Measurements from ENCODE around the gene SEC14L3.

The SEC14L3 gene

DNA sequence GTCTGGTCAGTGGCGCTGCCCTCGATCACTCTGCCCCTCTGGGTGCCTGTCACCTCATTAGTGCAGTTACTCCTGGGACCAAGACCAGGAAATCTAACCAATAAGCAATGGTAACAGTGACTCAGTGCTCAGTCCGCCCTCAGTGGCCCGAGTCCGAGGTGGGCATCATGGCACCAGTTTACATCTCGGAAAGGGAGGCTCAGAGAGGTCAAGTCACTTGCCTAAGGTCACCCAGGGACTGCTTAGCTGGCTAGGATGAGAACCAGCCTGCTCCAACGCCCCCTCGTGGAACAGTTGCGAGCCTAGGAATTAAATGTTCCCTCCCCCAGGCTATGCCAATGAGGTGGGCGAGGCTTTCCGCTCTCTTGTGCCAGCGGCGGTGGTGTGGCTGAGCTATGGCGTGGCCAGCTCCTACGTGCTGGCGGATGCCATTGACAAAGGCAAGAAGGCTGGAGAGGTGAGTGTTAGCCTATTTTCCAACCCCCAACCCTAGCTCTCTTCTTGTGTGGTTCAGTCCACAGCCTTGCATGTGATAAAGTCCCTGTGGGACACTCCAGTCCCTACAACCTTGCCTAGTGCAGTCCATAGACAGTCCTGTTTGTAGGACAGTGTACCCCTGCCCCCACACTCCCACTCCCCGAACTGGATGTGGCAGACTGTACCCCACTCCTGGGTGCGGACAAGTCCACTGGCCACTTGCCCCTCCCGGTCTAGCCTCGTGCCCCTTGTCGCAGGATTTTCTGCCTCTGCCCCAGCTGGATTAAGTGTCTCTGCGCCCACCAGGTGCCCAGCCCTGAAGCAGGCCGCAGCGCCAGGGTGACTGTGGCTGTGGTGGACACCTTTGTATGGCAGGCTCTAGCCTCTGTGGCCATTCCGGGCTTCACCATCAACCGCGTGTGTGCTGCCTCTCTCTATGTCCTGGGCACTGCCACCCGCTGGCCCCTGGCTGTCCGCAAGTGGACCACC is 45.1 kb downstream of the SEC14L3 start:
- in situ Hi-C loops (cut with MboI; ENCODE audit: low pct_unique_long_range_greater_than_20kb, low sequenced_read_pairs), result no loop called here
- peak; percentile 86 for DNase-seq

DNA sequence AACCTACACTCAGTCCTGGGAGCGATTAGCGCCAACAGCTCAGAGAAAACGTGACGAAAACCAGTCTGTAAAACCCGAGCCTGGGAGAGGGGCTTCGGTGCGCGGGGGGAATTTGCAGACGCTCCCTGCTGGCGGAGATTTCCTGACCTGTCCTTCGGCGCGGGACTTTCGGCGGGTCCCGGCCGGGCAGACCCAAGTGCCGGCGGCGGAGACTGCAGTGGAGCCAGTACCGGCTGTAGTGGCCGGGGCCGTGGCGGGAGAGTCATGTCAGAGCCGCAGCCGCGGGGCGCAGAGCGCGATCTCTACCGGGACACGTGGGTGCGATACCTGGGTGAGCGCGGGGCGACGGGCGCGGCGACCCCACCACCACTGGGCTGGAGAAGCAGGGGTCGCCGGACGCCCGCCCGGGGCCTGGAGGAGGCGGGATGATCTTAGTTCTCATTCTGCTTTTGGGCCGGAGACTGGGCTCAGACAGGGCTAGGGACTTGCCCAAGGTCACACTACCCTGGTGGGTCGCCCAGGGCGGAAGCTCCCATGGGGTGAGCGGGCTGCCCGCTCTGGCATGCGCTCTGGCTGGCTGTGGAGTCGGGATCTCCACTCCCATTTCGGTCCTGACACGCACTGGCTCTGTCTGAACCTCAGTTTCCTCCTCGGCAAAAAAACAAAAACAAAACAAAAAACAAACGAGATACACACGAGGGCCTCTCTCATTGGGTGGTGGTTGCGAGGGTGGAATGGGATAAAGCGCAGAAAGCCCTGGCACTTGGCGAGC is 46.0 kb downstream of the SEC14L3 start, which contains the start of gene MTFP1:
MTFP1 (plus strand) TSS at position 153 of the 772 bp plus-strand sequence; CDS start at position 265, 112 bp downstream.
- in situ Hi-C loops (cut with MboI; ENCODE audit: low pct_unique_long_range_greater_than_20kb, low sequenced_read_pairs), result no loop called here

DNA sequence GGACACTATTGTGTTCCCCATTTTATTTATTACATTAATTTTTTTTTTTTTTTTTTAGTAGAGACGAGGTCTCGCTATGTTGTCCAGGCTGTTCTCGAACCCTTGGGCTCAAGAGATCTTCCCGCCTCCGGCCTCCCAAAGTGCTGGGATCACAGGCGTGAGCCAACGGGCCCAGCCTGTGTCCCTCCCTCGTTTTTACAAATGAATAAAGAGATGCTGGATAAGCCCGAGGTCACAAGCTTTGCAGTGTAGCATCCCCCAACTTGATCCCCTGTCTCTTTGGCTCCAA is 46.5 kb downstream of the SEC14L3 start:
- DNase-seq, result no peak
- in situ Hi-C loops (cut with MboI; ENCODE audit: low pct_unique_long_range_greater_than_20kb, low sequenced_read_pairs), result no loop called here

More for the DNA sequence above, 46.0 kb downstream of the SEC14L3 start, which contains the start of gene MTFP1:
- DNase-seq, result peak; percentile 75

DNA sequence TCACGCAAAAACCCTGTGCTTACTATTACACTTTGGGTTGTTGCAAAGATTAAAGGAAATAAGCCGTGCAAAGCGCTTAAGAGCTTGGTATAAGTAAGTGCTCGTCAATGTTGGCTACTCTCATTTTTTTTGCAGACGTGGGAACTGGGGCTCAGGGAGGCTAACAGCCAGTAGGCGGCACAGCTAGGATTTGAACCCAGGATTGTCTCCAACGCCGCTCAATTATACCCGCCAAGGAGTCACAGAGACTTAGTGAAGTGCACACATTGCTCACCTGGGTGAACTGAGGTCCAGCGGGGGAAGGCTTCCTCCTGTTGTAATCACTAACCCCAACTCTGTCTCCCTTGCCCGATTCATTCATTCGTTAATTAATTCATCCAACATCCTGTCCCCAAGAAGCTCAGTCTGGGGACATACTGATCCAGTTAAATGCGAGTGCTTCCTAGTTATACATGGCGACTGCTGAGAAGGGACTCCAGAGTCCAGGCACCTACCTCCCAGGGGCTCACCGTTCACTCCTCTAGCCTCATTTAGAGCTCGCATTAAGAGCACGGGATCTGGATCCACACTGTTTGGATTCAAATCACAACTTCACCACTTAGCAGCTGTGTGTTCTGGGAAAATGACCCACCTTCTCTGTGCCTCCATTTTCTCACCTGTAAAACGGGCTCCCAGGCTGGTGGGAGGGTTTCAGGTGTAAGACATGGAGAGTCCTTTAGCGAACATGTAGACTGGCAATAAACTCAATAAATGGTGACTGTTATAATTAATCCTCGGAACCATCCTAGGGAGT is 47.1 kb downstream of the SEC14L3 start:
- no peak for DNase-seq
- in situ Hi-C loops (cut with MboI; ENCODE audit: low pct_unique_long_range_greater_than_20kb, low sequenced_read_pairs), result no loop called here

DNA sequence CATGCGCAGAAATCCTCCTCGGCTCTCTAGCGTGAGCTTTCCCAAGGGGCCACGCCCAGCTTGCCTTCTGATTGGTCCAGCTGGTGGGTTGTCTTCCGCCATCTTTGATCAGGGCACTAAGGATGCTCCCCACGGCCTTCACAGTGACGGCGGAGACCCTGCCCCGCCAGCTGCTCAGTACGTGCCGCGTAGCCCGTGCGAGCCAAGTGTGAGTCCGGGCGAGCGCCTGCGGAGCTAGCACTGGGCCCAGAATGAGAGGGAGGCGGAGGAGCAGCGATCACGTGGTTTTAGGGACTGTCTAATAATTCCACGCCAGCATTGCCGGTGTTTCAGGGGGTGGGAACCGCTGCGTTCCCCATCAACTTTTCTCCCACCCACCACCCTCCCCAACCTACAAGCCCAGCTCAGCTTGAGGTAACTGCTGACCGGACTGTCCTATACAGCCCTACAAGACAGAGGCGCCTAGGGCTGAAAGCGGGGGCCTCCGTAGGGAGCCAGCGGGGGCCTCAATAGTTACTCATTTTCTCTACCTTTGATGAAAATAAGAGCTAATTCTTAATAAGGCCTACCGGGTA is 47.8 kb downstream of the SEC14L3 start:
- peak; percentile 100 for DNase-seq
- in situ Hi-C loops (cut with MboI; ENCODE audit: low pct_unique_long_range_greater_than_20kb, low sequenced_read_pairs), result no loop called here

DNA sequence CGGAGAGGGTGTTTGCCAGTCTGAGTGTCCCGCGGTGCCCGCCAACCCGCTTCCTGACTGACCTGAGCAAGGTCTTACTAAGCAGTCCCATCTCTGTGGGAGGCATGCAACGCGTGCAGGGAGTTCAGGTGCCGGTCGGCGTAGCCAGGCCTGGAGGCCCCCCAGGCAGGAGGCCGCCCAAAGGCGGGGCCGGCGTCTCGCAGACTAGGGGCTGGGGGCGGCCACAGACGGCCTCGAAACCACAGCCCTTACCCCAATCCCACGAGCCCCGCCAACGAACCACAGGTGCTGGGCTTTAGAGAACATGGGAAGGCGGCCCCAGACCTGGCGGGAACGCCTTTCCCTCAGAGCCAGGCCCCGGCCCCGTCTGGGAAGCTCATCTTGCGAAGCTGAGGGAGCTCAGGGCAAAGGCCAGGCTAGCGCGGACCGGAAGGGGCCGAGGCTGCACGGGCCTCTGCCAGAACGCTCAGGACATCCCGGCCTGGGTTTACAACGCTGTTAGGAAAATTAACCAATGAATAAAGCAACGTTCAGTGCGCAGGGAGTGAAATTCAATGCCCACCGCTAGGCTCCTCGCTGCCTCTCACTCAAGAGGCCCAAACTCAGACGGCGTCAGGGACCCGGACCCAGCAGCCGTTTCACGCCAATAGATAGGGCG is 48.4 kb downstream of the SEC14L3 start:
- in situ Hi-C loops (cut with MboI; ENCODE audit: low pct_unique_long_range_greater_than_20kb, low sequenced_read_pairs), result no loop called here
- no peak for DNase-seq

DNA sequence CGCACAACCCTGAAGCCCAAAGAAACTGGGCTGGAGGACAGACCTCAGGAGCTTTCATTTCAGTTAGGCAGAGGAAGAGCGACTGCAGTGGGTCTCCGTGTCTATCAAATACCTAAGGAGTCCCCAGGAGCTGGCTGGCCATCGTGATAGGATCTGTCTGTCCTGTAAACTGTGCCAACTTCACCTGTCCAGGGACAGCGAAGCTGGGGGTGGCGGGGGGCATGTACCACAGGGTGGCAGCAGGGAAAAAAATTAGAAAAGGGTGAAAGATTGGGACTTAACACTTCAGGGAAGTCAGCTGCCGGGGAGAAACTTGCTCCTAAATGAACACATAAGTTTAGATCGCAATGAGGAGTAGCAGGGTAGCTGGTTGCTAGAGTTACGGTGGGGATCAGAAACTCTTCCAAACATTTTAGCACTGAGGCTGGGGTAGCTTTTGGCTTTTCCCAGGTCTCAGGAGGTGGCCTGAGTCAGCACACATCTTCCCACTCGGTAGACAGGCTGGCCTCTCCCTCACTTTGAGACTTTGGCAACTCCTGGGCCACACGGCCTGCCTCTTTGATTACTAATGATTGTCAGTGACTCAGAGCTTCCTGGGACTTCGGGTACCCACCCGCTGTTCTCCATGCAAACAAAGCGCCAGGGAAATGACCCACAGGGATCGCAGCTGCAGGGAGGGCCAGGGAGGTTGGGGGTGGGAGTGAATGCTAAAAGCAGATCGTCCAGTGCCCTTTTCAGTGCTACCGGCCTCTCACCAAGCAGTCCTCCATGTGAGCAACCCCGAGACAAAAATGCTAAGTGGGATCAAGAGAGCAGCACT is 49.1 kb downstream of the SEC14L3 start:
- in situ Hi-C loops (cut with MboI; ENCODE audit: low pct_unique_long_range_greater_than_20kb, low sequenced_read_pairs), result no loop called here
- DNase-seq, result peak; percentile 18

DNA sequence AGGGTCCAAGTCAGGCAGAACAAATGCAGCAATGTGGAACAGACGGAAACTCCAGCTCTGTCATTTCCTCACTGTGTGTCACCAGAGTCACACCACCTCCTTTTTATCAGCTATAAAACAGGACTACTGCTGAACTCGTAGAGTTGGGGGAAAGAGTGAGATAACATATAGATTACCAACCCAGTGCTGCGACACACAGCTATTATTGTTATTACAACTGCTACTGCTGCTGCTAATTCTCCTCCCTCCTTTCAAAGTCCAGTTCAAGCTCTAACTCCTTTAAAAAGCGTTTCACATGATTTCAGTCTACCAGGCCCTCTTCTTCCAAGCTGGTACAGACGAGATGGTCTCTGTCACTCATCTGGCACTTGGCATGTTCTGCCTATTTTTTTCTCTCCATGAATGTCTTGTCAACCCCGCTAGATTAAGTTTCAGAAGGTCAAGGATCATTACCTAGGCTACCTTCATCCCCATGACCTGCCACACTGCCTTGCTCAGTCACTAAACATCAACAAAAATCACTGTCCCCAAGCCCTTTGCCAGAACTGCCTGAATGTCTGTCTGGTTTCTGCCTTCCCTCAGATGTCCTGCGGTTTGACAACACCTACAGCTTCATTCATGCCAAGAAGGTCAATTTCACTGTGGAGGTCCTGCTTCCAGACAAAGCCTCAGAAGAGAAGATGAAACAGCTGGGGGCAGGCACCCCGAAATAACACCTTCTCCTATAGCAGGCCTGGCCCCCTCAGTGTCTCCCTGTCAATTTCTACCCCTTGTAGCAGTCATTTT is 49.9 kb downstream of the SEC14L3 start:
- in situ Hi-C loops (cut with MboI; ENCODE audit: low pct_unique_long_range_greater_than_20kb, low sequenced_read_pairs), result no loop called here
- no peak for DNase-seq

DNA sequence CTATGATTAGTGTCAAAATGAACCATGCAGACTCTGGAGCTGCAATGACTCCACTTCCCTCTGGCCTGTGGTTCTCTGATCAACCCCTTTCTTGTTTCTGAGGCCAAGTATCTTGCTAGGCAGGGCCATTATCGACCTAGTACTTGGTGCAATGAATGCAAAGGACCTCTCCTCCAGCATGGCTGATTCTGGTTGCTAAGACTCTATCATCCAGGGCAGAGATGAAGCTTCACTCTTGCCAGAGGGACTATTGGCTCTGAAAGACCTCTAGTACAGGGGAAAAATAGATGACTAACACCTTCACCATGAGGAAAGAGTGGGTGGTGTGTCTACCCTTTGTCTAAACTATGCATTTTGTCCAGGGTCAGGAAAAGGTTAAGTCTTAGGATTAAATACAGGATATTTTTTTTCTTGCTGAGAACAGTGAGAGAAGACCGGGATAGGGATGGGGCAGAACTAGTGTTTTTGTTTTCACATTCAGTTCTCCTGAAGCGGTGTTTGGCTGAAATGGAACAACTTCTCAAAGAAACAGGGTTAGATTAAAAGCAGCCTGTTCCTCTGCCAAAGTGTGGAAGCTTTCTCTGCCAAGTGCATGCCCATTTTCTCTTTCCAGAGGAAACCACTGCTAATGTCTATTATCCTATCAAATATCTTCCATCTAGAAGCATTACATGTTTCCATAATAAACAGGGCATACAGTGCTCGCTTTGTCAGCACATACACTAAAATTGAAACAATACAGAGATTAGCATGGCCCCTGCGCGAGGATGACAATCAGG is 51.3 kb downstream of the SEC14L3 start:
- in situ Hi-C loops (cut with MboI; ENCODE audit: low pct_unique_long_range_greater_than_20kb, low sequenced_read_pairs), result no loop called here

DNA sequence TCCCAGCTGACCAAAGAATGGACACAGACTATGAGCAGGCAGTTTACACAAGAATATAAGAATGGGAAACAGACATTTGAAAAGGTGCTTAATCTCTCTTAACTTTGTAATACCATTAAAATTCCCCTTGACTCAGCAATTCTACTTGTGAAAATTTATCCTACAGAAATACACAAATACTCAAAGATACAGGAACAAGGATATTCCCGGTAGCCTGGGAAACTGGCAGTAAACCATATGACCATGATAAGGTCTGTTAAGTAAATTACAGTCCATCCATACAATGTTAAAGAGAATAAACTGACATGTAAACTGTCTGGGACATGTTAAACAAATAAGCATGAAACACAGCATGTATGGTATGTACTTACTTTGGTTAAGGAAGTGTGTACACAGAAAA is 55.0 kb downstream of the SEC14L3 start:
- DNase-seq, result no peak
- in situ Hi-C loops (cut with MboI; ENCODE audit: low pct_unique_long_range_greater_than_20kb, low sequenced_read_pairs), result no loop called here

More for the DNA sequence above, 51.3 kb downstream of the SEC14L3 start:
- no peak for DNase-seq

DNA sequence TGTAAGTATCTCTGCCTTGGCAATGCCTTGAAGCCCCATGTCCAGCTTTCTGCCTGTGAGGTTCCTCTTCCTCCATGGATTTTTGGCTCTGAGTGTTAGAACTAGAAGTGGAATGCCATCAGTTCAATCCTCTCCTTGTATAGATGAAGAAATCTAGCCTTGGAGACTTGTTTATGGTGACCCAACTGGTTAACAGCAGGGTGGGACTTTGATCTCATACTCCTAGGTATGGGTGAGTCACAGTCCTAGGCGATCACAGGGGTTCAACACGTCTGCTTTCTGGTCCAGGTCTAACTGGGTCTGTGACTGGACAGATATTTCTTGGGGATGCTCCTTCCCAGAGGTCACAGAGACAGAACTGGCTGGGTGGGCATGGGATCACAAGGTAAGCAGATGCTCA is 55.4 kb downstream of the SEC14L3 start:
- in situ Hi-C loops (cut with MboI; ENCODE audit: low pct_unique_long_range_greater_than_20kb, low sequenced_read_pairs), result no loop called here
- no peak for DNase-seq

DNA sequence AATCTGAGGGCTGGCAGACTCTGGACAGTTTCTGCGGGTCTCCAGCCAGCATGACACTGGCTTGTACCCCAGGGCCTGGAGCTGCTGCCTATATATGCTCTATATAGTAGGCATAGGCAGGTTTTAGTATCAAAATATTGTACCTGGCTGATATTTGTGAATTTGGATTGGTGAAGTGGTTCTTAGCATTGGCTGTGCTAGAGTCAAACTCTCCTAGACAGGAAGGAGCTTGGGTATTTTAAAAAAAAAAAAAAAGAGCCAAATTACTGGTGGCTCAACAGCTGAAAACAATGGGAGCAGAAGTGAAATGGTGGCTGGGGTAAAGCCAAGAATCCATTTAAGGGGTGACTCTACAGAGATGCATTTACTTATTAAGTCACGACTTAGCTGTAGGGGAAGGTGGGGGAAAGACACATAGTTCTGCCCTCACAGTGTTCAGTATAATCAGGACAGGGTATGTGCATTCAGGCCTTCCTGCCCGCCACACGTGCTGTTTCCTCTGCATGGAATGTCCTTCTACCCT is 57.2 kb downstream of the SEC14L3 start:
- in situ Hi-C loops (cut with MboI; ENCODE audit: low pct_unique_long_range_greater_than_20kb, low sequenced_read_pairs), result no loop called here
- no peak for DNase-seq

DNA sequence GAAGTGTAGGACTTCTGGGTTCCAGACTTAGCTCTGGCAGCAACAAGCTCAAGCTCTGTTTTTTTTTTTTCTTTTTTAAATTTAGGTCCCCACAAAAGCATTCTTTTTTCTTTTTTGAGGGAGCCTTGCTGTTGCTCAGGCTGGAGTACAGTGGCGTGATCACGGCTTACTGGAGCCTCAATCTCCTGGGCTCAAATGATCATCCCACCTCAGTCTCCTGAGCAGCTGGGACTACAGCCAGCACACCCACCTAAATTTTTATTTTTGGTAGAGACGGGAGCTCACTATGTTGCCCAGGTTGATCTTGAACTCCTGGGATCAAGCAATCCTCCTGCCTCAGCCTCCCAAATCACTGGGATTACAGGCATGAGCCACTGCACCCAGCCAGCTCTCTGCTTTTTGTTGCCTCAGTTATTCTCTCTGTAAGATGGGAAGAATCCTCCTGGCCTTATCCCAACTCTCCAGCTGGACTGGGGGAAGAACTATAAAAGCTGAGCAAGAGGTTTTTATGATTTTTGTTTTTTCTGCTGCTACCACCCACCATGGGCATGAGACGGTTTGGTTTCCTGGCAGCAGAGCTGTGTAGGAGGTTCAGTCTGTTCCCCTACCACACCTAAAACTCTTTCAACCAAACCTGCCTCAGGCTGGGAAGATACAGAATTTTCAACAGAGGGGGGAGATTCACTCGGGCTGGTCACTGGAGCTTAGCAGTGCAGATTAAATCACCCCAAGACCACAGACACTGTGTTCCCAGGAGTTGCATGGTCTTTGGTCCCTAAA is 57.9 kb downstream of the SEC14L3 start:
- in situ Hi-C loops (cut with MboI; ENCODE audit: low pct_unique_long_range_greater_than_20kb, low sequenced_read_pairs), result no loop called here
- DNase-seq, result no peak

DNA sequence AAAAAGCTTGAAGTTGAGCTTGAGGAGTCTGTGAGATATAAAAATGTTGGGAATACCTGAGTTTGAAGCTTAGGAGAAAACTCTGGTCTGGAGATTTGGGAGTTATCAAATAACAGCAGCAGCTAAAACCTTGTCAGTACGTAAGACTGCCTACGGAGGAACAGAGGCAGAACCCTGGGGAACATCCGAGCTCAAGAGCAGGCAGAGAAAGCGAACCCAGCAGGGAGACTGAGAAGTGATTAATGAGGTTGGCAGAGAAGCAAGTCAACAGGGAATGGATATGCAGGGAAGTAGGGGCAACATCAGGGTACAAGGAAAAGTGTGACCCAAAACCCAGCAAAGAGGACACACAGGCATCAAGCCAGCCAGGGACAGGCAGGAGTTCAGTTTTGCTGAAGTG is 58.8 kb downstream of the SEC14L3 start:
- in situ Hi-C loops (cut with MboI; ENCODE audit: low pct_unique_long_range_greater_than_20kb, low sequenced_read_pairs), result no loop called here
- no peak for DNase-seq

DNA sequence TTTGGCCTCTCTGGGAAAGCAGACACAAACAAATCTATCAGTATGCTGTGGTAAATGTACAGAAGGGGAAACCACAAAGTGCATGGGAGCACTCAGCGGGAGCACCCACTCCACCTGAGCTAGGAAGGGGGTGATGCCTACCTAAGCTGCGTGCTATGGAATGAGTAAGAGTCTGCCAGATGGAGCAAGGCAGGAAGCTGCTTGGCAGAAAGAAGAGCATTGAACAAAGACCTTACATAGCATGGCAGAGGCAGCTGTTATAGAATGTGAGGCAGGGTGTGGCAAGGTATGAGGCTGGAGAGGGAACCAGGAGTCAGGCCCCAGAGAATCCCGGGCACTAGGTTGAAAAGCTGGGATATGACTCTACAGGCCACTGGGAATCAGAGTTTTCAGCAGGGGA is 60.0 kb downstream of the SEC14L3 start:
- in situ Hi-C loops (cut with MboI; ENCODE audit: low pct_unique_long_range_greater_than_20kb, low sequenced_read_pairs), result no loop called here
- no peak for DNase-seq

All from KBM-7 (cell line).